Spleen (tissue), 7 donors: ENCODE measurements around the gene HSBP1.

Experiments used
- CTCF ChIP-seq, 11 experiments: fragments of 200-600 bp in 7 of 11; fragments of 450-650 bp in 4 of 11; sonication (generic) in 4 of 11; IDR thresholded peaks in 8 of 11; conservative IDR thresholded peaks in 3 of 11; 1 replicate in 7 of 11; 2 replicates in 4 of 11; pipeline versions ENCODE4 v1.4.0 to v1.8.0; 2016 to 2021; ENCODE audit warnings: antibody characterized with exemption in 11 of 11, inconsistent platforms in 4 of 11, mild to moderate bottlenecking in 1 of 11
- POLR2A ChIP-seq, 3 donors: fragments of 450-650 bp; IDR thresholded peaks; one replicate each; pipeline ENCODE4 v1.5.1; 2017; ENCODE audit warnings: antibody characterized with exemption in 3 of 3, mild to moderate bottlenecking in 1 of 3
- POLR2AphosphoS5 ChIP-seq, 3 donors: sonication (generic); formaldehyde crosslinking; IDR thresholded peaks; one replicate each; pipeline ENCODE4 v1.5.1; 2017; ENCODE audit warnings: antibody characterized with exemption in 3 of 3
- donor health status: DM: no; HTN: no; CAD: no; lungs with moderate emphysema.
- donor health status: DM: no; HTN: no; CAD: no.
- donor health status: DM: no; HTN: no; CAD: no.

- TF ChIP-seq CTCF (IDR thresholded peaks at IDR 0.05 in 8 of 11, conservative IDR thresholded peaks at IDR 0.05 in 3 of 11) = no peak
- TF ChIP-seq POLR2A (IDR thresholded peaks at IDR 0.05) = no peak
- no peak for TF ChIP-seq POLR2AphosphoS5 (IDR thresholded peaks at IDR 0.05)
Observed at GRCh38 chr16:83840060-83840617, 32.4 kb downstream of the HSBP1 start.
